T-helper 2 cell treated with Interferon-gamma antibody and Interleukin-4, amounts not matched to agents 5 μg/mL and 100 μg/mL, for 36 hours (primary cell): ENCODE measurements around the gene DNAJC17.

ENCODE experiments used
- DNase-seq: peaks from one replicate; pipeline ENCODE4 v3.0.0; 2021; ENCODE audit warnings: low spot score
- H3K27ac Mint-ChIP-seq: one replicate; pipeline ENCODE4 v1.8.0; 2021; ENCODE audit warnings: mild to moderate bottlenecking, mixed read lengths
- H3K27me3 Mint-ChIP-seq: one replicate; pipeline ENCODE4 v1.8.0; 2021; ENCODE audit warnings: low read depth, mixed read lengths
- H3K36me3 Mint-ChIP-seq: one replicate; pipeline ENCODE4 v1.8.0; 2021; ENCODE audit warnings: low read depth, mixed read lengths
- H3K4me1 Mint-ChIP-seq: one replicate; pipeline ENCODE4 v1.8.0; 2021; ENCODE audit warnings: low read depth, mixed read lengths
- H3K4me3 Mint-ChIP-seq: one replicate; pipeline ENCODE4 v1.8.0; 2022; ENCODE audit warnings: mild to moderate bottlenecking, moderate library complexity, mixed read lengths
- H3K9me3 Mint-ChIP-seq: one replicate; pipeline ENCODE4 v1.8.0; 2021; ENCODE audit warnings: mixed read lengths

DNAJC17 gene

DNA sequence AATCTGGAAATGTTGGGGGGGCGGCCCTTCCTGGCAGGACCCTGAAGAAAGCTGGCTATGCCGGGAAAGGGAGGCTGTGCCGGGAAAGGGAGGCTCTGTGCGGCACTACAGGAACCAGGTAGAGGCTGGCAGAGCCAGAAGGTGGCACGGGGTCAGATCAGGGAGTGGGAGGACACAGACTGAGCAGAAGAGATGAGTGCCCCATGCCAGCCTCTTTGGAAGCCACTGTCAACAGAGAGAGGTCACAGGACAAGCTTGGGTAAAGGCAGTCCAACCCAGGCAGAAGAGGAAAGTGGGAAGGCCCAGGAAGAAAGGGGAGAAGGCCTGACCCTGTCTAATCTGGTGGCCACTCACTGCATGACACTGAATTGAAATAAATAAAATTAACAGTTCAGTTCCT lies 36.0 kb downstream of the DNAJC17 start:
- no peak overlapping the region for H3K27ac Mint-ChIP-seq
- H3K27me3 Mint-ChIP-seq, result no peaks in the 10 kb centered on the region
- DNase-seq, result no peak
- H3K4me3 Mint-ChIP-seq, result no peak overlapping the region
- no peaks in the 10 kb centered on the region for H3K9me3 Mint-ChIP-seq
- peaks cover 26% of the 10 kb centered on the region for H3K36me3 Mint-ChIP-seq
- H3K4me1 Mint-ChIP-seq, result peaks cover 17% of the 10 kb centered on the region

DNA sequence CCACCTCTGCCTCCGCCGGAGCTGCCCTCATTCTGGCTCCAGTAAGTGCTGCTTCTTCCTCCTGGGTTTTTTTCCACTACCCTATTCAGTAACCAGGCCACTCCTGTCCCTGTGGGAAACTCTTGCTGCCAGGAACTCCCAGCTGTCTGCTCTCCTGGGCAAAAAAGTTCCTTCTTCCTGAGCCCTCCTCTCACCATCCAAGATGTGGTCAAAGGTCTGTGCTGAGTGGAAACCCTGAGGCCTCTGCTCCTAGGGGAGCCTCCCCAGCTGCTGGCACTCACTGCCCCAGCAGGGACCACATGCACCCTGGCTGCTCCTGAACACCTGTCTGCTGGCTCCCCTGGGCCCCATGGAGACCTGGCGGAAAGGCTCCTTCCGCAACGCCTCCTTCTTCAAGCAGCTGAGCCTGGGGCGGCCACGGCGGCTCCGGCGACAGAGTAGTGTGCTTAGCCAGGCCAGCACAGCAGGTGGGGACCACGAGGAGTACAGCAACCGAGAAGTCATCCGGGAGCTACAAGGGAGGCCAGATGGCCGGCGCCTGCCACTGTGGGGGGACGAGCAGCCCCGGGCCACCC lies 37.0 kb downstream of the DNAJC17 start:
- H3K36me3 Mint-ChIP-seq, result peaks cover 22% of the 10 kb centered on the region
- H3K27ac Mint-ChIP-seq, result peak overlapping the region; percentile 82
- no peaks in the 10 kb centered on the region for H3K27me3 Mint-ChIP-seq
- H3K4me1 Mint-ChIP-seq, result peaks cover 26% of the 10 kb centered on the region
- H3K9me3 Mint-ChIP-seq, result no peaks in the 10 kb centered on the region
- H3K4me3 Mint-ChIP-seq, result peak overlapping the region; percentile 54
- no peak for DNase-seq

DNA sequence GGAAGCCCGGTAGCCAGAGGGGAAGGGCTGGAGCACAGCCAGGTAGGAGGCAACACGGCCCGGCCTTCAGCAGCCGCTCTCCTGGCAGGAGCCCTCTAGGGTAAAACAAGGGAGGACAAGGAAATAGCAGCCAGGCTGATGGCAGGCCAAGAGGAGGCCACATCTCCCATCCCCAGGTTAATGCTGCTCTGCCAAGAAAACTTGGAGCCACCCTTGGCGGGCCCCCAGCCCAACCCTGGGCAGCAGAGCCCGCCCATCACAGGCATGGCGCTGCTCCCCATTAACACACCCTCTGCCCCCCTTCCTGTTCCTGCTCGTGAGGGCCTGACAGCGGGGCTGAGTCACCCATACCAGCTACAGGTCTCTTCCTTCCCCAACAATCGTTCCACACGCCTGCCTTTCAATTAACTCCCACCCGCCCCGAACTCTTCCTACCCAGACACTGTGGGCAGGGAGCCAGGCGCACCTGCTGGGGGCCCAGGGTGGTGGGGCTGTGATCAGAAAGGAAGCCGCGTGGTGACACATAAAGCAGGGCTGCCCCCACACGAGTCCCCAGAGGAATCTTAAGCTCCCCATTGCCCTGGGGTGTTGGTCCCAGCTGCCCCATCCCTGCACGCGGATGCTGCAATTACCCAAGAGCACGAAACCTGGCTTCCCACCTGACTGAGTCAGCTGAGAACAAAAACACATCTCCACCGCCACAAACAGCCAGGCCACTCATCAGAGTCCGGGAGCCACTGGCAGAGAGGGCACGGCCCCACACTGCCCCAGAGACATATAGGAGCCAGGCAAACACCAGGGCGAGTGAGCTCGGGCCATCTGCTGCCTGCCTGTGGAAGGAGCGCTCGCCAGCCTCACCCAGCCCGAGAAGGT lies 37.8 kb downstream of the DNAJC17 start, which contains the start of gene C15orf62:
Gene C15orf62 (plus strand): TSS at position 707 of the 873 bp plus-strand sequence. CDS start 516 bp downstream, outside the sequence.
- H3K27me3 Mint-ChIP-seq, result no peaks in the 10 kb centered on the region
- peak within 1 kb of the TSS; percentile 82 for H3K27ac Mint-ChIP-seq
- H3K36me3 Mint-ChIP-seq, result peaks cover 18% of the 10 kb centered on the region
- DNase-seq, result peak; percentile 37
- peaks cover 32% of the 10 kb centered on the region for H3K4me1 Mint-ChIP-seq
- no peaks in the 10 kb centered on the region for H3K9me3 Mint-ChIP-seq
- peak within 1 kb of the TSS; percentile 54 for H3K4me3 Mint-ChIP-seq

DNA sequence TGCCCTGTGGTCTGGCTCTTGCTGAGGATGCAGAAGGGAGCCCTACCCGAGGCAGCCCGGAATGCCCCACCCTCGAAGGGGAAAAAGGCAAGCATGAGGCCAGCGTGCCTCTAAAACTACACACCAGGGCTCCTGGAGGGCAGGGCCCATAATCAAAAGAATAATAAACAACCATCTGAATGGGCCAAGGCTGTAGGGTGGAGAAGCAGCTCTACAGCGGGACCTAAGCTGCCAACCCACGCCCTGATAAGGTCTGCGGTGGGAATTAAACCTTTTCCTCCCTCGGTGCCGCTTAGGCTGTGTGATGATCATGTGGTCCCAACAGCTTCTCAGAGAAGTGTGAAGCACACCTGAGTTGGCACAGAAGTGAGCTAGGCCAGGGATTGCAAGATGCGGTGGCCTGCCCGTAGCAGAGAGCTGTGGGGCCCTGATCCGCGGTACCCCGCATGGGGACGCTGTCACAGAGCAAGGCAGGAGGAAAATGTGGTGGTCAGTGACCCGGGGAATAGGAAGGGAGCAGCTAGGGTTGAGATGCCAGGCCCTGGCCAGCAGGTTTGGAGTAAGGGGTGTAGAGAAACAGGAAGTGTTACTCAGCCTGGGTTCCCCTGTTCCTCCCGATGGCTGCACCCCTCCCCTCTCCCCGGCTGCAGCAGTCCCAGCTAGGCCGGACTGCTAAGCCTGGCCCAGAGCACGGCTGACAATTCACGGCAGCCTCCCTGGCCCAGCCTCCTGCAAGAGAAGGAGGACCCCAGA lies 38.6 kb downstream of the DNAJC17 start:
- H3K27me3 Mint-ChIP-seq, result no peaks in the 10 kb centered on the region
- peaks cover 18% of the 10 kb centered on the region for H3K36me3 Mint-ChIP-seq
- DNase-seq, result no peak
- peak overlapping the region; percentile 50 for H3K4me3 Mint-ChIP-seq
- no peaks in the 10 kb centered on the region for H3K9me3 Mint-ChIP-seq
- peak overlapping the region; percentile 82 for H3K27ac Mint-ChIP-seq
- peaks cover 34% of the 10 kb centered on the region for H3K4me1 Mint-ChIP-seq

DNA sequence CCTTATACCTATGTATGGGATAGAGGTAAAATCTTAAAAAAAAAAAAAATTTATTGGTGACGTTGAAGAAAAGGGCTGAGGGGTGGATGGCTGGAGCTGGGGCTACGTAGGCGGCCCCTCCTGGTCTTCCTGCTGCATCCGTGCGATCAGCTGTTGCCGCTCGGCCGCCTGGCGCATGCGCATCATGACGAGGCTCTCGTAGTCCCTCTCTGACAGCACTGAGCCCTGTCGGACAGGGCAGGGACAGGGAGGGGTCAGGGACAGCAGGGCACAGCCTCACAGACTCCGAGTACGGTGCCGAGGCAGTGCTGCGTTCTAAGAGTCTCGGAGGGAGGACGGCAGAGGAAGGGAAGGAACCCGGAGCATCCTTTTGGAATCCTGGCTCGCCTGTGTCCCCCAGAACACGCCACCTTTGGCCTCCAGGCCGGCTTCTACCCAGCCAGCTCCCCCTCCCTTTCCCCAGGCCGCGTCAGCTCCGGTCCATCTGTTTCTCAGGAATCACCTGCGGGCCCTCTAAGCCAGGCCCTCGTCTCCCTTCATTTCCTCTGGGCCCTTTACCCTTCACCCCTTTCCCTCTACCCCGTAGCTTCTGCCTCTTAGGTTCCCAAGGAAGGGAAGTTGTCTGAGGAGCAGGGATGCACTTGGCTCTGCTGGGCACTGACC lies 39.3 kb downstream of the DNAJC17 start:
- no peak overlapping the region for H3K4me3 Mint-ChIP-seq
- DNase-seq, result no peak

GRCh38 chr15:40766906-40767837 lies 40.1 kb downstream of the DNAJC17 start:
- H3K27me3 Mint-ChIP-seq, result no peaks in the 10 kb centered on the region
- peaks cover 42% of the 10 kb centered on the region for H3K4me1 Mint-ChIP-seq
- peaks cover 15% of the 10 kb centered on the region for H3K36me3 Mint-ChIP-seq
- H3K27ac Mint-ChIP-seq, result no peak overlapping the region
- no peak for DNase-seq
- H3K9me3 Mint-ChIP-seq, result no peaks in the 10 kb centered on the region
- no peak overlapping the region for H3K4me3 Mint-ChIP-seq

More for the DNA sequence above, 39.3 kb downstream of the DNAJC17 start:
- Mint-ChIP-seq H3K4me1 (peaks cover 40% of the 10 kb centered on the region), H3K27me3 (no peaks in the 10 kb centered on the region), H3K9me3 (no peaks in the 10 kb centered on the region), H3K27ac (no peak overlapping the region), H3K36me3 (peaks cover 18% of the 10 kb centered on the region)

GRCh38 chr15:40766194-40766815 lies 41.0 kb downstream of the DNAJC17 start:
- no peak overlapping the region for H3K4me3 Mint-ChIP-seq
- no peak for DNase-seq
- H3K27ac Mint-ChIP-seq, result peak overlapping the region; percentile 68
- no peaks in the 10 kb centered on the region for H3K27me3 Mint-ChIP-seq
- no peaks in the 10 kb centered on the region for H3K9me3 Mint-ChIP-seq
- H3K36me3 Mint-ChIP-seq, result peaks cover 14% of the 10 kb centered on the region
- H3K4me1 Mint-ChIP-seq, result peaks cover 42% of the 10 kb centered on the region

GRCh38 chr15:40764629-40765103 lies 42.6 kb downstream of the DNAJC17 start:
- peaks cover 41% of the 10 kb centered on the region for H3K4me1 Mint-ChIP-seq
- H3K9me3 Mint-ChIP-seq, result no peaks in the 10 kb centered on the region
- peaks cover 10% of the 10 kb centered on the region for H3K36me3 Mint-ChIP-seq
- H3K4me3 Mint-ChIP-seq, result peak overlapping the region; percentile 82
- H3K27me3 Mint-ChIP-seq, result no peaks in the 10 kb centered on the region
- no peak for DNase-seq
- H3K27ac Mint-ChIP-seq, result peak overlapping the region; percentile 93

DNA sequence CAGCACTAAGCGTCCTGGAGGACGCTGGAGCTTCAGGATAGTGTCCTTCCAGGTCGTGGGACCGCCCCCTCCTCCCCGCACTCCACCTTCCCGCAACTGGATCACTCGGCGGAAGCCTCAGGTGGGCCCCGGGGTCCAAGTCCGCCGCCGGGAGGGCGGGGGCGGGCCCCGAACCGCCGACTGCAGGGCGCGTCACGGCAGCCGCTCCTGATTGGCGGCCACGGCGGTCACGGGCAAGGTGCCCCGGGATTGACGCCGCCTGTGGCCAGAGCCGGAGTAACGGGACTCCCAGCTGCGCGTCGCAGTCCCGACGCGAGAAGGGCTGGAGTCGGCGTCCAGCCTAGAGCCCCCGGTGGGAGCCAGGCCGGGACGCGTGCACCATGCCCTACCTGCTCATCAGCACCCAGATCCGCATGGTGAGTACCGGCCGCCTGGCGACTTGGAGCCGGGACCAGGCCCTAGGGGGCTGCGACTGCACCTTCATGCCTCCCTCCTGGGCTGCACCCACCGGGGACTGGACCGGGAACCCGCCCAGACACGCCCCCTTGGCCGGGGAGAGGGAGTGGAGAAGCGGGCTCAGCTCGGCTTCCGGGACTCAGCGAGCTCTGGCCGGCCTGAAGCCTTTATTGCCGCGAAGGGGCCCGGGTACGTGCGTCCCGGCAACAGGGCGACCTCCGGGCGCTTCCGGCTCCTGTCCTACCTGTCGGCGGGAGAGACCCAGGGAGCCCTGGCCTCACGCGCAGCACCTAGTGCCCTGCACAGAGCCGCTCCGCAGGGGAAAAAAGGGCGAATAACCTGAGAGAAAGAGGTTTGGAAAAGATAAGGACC lies 43.3 kb downstream of the DNAJC17 start, which contains the start of gene GCHFR:
Gene GCHFR (plus strand): TSS at position 268 of the 828 bp plus-strand sequence. CDS start 113 bp downstream, at position 381.
- peaks cover 8% of the 10 kb centered on the region for H3K36me3 Mint-ChIP-seq
- H3K27me3 Mint-ChIP-seq, result no peaks in the 10 kb centered on the region
- peak within 1 kb of the TSS; percentile 93 for H3K27ac Mint-ChIP-seq
- H3K9me3 Mint-ChIP-seq, result no peaks in the 10 kb centered on the region
- H3K4me1 Mint-ChIP-seq, result peaks cover 34% of the 10 kb centered on the region
- DNase-seq, result peak; percentile 84
- peak within 1 kb of the TSS; percentile 82 for H3K4me3 Mint-ChIP-seq

DNA sequence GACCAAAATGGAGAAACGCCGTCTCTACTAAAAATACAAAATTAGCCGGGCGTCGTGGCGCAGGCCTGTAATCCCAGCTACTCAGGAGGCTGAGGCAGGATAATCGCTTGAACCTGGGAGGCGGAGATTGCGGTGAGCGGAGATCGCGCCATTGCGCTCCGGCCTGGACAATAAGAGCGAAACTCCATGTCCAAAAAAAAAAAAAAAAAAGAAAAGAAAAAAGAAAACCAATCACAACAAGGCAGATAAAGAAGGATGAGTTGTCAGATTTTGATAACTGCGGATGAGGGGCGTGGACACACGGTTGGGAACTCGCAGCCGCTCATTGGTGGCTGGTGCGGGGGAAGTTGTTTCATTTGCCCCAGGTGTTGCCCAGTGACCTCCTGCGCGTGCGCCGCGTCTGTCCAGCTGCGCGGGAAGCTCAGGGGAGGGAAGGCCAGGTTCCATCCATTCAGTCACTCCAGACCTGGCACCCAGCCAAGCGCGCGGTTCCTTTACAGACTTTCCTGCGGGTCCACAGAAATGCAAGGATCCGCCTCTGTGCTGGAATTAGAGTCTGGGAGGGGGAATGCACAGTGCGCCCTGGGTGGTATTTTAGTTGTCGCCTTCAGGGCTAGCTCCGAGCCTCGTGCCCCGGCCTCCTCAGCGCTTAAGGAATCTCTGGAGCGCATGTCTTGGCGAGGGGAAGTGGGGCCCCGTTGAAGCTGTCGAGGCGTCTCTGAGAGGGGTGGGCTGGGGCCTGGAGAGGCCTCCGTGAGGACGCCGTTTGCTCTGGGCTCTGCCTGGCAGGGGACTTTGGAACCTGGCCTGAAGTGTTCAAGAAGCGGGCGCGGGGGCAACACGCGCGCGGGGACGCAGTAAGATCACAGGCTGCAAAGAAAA lies 44.1 kb downstream of the DNAJC17 start:
- Mint-ChIP-seq H3K4me1 (peaks cover 31% of the 10 kb centered on the region), H3K4me3 (peak overlapping the region; percentile 82), H3K9me3 (no peaks in the 10 kb centered on the region), H3K27ac (peak overlapping the region; percentile 93), H3K36me3 (peaks cover 5% of the 10 kb centered on the region), H3K27me3 (no peaks in the 10 kb centered on the region)
- peak; percentile 37 for DNase-seq

GRCh38 chr15:40759961-40760360 lies 47.3 kb downstream of the DNAJC17 start:
- peaks cover 30% of the 10 kb centered on the region for H3K4me1 Mint-ChIP-seq
- H3K9me3 Mint-ChIP-seq, result no peaks in the 10 kb centered on the region
- H3K4me3 Mint-ChIP-seq, result no peak overlapping the region
- no peaks in the 10 kb centered on the region for H3K27me3 Mint-ChIP-seq
- no peak overlapping the region for H3K27ac Mint-ChIP-seq
- H3K36me3 Mint-ChIP-seq, result no peaks in the 10 kb centered on the region
- no peak for DNase-seq
